Stimulated activated naive CD8-positive, alpha-beta T cell treated with anti-CD3 and anti-CD28 coated beads, Interleukin-15, Interleukin-2, amounts not matched to agents 100 ng/mL and 50 ng/mL, for 24 hours (primary cell): ENCODE measurements around the gene AK1.
"Not testable (repeated sequence)": the region's sequence is repeated elsewhere in the genome, so short reads cannot be mapped to it uniquely, and the experiment has no call there.

Source experiments
- H3K27ac Mint-ChIP-seq: one replicate; pipeline ENCODE4 v1.8.0; 2021; ENCODE audit warnings: mild to moderate bottlenecking, mixed read lengths
- H3K27me3 Mint-ChIP-seq: one replicate; pipeline ENCODE4 v1.8.0; 2021; ENCODE audit warnings: mixed read lengths
- H3K36me3 Mint-ChIP-seq: one replicate; pipeline ENCODE4 v1.8.0; 2021; ENCODE audit warnings: low read depth, mixed read lengths
- H3K4me1 Mint-ChIP-seq: one replicate; pipeline ENCODE4 v1.8.0; 2021; ENCODE audit warnings: low read depth, mixed read lengths
- H3K4me3 Mint-ChIP-seq: one replicate; pipeline ENCODE4 v1.8.0; 2021; ENCODE audit warnings: mild to moderate bottlenecking, mixed read lengths
- H3K9me3 Mint-ChIP-seq: one replicate; pipeline ENCODE4 v1.8.0; 2021; ENCODE audit warnings: mixed read lengths

The AK1 gene

DNA sequence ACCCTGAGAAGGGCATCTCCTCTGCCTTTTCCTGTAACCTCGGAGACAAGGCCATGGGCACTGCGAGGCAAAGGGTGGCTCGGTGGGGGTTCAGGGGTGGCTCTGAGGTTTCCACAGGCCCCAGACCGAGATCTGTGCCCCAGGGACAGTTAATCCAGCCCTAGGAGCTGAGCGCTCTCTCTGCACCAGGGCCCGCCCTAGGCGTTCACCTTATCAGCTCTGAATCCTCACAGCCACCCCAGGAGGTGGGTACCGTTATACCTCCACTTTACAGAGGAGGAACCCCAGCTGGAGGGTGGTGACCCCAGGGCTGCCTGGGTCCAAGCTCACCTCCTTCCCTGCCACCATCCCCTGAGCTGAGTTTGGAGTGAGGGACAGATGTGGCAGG is 20.8 kb downstream of the AK1 start:
- Mint-ChIP-seq H3K4me1 (peaks cover 58% of the 10 kb centered on the region), H3K4me3 (no peak overlapping the region), H3K27ac (no peak overlapping the region), H3K9me3 (no peaks in the 10 kb centered on the region), H3K27me3 (no peaks in the 10 kb centered on the region), H3K36me3 (peaks cover 8% of the 10 kb centered on the region)

DNA sequence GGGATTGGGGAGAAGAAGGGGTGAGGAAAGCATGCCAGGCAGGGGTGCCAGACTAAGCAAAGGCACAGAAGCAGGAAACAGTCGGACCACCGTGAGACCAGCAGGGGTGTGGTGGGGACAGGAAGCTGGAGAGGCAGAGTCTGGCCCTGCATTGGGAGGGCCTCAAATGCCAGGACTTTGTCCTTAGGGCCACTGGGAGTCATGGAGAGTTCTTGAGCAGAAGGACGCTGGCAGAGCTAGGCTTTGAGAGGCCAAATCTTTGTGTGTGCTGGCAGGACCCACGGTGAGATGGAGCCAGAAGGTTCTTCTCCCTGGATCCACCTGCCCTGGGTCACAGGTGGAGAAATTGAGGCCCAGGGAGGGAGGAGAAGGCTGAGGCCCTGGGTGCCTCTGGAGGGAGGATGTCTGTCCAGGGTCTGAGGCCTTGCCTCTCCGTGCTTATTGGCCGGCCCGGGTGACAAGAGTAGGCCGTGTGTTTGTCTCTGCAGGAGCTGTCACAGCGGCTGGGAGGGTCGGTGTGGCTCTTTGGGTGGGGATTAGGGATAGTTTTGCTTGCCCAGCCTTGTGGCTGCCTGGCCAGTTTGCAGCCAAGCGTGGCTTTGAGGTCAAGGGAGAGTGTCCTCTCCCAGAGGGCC is 21.3 kb downstream of the AK1 start:
- H3K4me3 Mint-ChIP-seq = no peak overlapping the region
- H3K27me3 Mint-ChIP-seq = no peaks in the 10 kb centered on the region
- H3K9me3 Mint-ChIP-seq = no peaks in the 10 kb centered on the region
- peaks cover 55% of the 10 kb centered on the region for H3K4me1 Mint-ChIP-seq
- H3K27ac Mint-ChIP-seq = peak overlapping the region; percentile 70
- peaks cover 9% of the 10 kb centered on the region for H3K36me3 Mint-ChIP-seq

GRCh38 chr9:127855522-127855921 is 22.0 kb downstream of the AK1 start:
- Mint-ChIP-seq H3K27ac (peak overlapping the region; percentile 70), H3K4me3 (peak overlapping the region; percentile 40), H3K9me3 (no peaks in the 10 kb centered on the region), H3K36me3 (peaks cover 16% of the 10 kb centered on the region), H3K4me1 (peaks cover 48% of the 10 kb centered on the region), H3K27me3 (no peaks in the 10 kb centered on the region)

- Mint-ChIP-seq H3K36me3 (peaks cover 20% of the 10 kb centered on the region), H3K9me3 (no peaks in the 10 kb centered on the region), H3K27ac (peak overlapping the region; percentile 40), H3K4me1 (peaks cover 45% of the 10 kb centered on the region), H3K4me3 (peak overlapping the region; percentile 51), H3K27me3 (no peaks in the 10 kb centered on the region)
Measured at GRCh38 chr9:127854960-127855359, 22.5 kb downstream of the AK1 start.

DNA sequence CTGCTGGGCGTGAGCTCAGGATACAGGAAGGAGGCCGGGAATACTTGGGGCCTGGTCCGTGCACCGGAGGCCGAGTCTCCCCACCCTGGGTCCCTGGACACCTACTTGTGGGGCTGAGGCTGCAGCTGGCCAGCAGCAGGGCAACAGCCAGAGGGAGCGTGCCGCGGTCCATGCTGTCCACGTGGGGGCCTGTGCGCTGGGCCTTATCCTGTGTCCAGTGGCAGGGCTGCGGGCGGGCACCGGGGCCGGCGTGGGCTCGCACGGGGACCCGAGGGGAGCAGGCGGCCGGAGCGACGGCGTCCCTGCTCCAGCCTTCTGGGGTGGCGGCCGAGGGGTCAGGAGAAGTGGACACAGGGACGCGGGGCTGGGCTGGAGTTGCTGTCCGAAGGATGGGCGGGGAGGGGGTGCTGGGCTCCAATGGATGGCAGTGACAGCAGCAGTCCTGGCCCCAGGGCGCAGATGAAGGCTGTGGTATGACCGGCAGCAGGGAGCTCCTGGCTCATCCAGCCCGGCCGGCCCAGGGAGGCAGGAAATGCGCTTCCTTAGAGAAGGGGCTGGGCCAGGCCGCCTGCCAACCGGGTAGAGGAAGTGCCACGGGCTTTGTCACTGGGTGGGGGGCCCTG is 23.2 kb downstream of the AK1 start, which contains the start of gene ENG:
TSS of gene ENG (minus strand) at position 475 of the 623 bp plus-strand sequence. CDS start at position 172, 303 bp downstream.
- peak within 1 kb of the TSS; percentile 85 for H3K27ac Mint-ChIP-seq
- H3K9me3 Mint-ChIP-seq = peaks cover 5% of the 10 kb centered on the region
- H3K27me3 Mint-ChIP-seq = no peaks in the 10 kb centered on the region
- H3K4me1 Mint-ChIP-seq = peaks cover 45% of the 10 kb centered on the region
- peaks cover 26% of the 10 kb centered on the region for H3K36me3 Mint-ChIP-seq
- peak within 1 kb of the TSS; percentile 87 for H3K4me3 Mint-ChIP-seq

- Mint-ChIP-seq H3K4me1 (peaks cover 42% of the 10 kb centered on the region), H3K4me3 (peak overlapping the region; percentile 87)
Measured at GRCh38 chr9:127853312-127854183, 23.9 kb downstream of the AK1 start.

GRCh38 chr9:127852829-127853228 is 24.6 kb downstream of the AK1 start:
- peak overlapping the region; percentile 40 for H3K27ac Mint-ChIP-seq
- no peaks in the 10 kb centered on the region for H3K27me3 Mint-ChIP-seq
- peaks cover 38% of the 10 kb centered on the region for H3K4me1 Mint-ChIP-seq
- H3K9me3 Mint-ChIP-seq = peaks cover 13% of the 10 kb centered on the region
- H3K36me3 Mint-ChIP-seq = peaks cover 38% of the 10 kb centered on the region
- H3K4me3 Mint-ChIP-seq = peak overlapping the region; percentile 87

More at GRCh38 chr9:127853312-127854183, 23.9 kb downstream of the AK1 start:
- Mint-ChIP-seq H3K27me3 (no peaks in the 10 kb centered on the region), H3K9me3 (peaks cover 12% of the 10 kb centered on the region), H3K36me3 (peaks cover 34% of the 10 kb centered on the region), H3K27ac (peak overlapping the region; percentile 85)

DNA sequence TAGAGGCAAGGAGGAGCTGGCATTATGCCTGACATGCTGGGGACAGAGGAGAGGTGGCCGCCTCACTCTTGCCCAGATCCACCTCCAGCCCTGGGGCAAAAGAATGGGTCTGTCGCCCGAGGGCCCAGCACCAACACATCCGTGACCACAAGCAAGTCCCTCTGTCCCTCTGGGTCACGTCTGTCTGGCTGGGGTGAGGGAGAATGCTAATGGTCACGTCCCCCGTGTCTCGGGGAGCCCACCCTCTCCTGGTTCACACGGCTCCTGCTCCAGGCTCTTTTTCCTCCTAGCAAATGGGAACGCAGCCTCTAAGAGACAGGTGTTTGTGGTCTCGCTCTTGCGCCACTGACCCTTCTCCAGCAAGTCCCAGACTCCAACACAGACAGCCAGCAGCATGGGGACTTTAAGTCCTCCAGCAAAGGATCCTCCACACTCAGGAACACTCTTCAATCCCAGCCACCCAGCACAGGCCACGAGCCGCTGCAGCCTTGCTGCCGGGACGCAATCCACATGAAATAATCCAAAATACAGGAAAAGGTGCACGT is 27.1 kb downstream of the AK1 start:
- Mint-ChIP-seq H3K4me1 (peaks cover 29% of the 10 kb centered on the region), H3K27me3 (no peaks in the 10 kb centered on the region), H3K4me3 (no peak overlapping the region), H3K9me3 (peaks cover 13% of the 10 kb centered on the region), H3K27ac (no peak overlapping the region), H3K36me3 (peaks cover 38% of the 10 kb centered on the region)

GRCh38 chr9:127848756-127849504 is 28.5 kb downstream of the AK1 start:
- Mint-ChIP-seq H3K9me3 (peaks cover 13% of the 10 kb centered on the region), H3K27me3 (no peaks in the 10 kb centered on the region), H3K27ac (peak overlapping the region; percentile 57), H3K36me3 (peaks cover 38% of the 10 kb centered on the region), H3K4me3 (no peak overlapping the region), H3K4me1 (peaks cover 23% of the 10 kb centered on the region)

DNA sequence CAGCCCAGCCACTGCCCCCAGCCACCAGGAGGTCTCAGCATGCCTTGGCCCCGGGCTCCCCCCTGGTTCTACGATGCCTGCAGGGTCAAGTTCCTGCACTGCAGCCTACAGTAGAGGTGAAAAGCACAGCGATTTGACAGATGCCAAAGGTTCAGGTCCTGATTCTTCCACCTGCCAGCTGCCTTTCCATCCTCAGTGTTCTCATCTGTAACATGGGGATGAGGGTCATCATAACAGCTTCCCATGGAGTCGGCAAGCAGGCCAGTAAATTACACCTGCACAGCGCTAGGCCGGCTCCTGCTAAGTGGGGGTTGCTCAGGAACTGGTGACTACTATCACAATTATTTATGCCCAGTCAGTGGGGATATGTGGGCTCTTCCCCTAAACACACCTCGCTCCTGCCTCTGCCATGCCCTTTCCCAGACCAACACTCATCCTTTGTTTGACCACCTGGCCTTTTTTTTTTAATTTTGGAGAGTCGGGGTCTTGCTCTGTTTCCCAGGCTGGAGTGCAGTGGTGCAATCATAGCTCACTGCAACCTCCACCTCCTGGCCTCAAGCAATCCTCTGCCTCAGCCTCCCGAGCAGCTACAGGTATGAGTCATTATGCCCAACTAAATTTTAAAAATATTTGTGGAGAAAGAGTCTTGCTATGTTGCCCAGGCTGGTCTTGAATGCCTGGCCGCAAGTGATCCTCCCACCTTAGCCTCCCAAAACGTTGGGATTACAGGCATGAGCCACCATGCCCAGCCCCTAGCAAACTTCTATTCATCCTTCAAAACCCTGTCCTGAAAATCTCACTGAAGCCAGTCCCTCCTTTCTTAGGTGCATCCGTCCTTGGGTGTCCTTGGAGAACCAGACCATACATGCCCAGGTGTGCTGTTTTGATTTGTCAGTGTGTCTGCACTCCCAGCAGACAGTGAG is 29.4 kb downstream of the AK1 start:
- Mint-ChIP-seq H3K36me3 (peaks cover 38% of the 10 kb centered on the region), H3K9me3 (peaks cover 13% of the 10 kb centered on the region), H3K4me3 (no peak overlapping the region), H3K4me1 (peaks cover 16% of the 10 kb centered on the region), H3K27ac (no peak overlapping the region), H3K27me3 (no peaks in the 10 kb centered on the region)

DNA sequence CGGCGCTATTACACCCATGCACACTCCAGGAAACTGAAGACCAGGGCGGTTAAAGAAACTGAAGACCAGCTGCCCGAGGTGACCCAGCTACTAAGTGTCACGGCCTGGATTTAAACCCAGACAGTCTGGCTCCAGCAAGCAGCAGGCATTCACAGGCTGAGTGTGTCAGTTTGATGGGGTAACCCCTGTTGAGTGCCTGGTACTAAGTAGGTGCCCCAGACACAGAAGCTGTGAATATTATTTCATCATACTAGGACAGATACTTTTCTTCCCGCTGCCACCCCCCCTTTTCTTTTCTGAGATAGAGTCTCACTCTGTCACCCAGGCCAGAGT is 30.3 kb downstream of the AK1 start:
- H3K36me3 Mint-ChIP-seq = peaks cover 33% of the 10 kb centered on the region
- peaks cover 6% of the 10 kb centered on the region for H3K4me1 Mint-ChIP-seq
- H3K9me3 Mint-ChIP-seq = peaks cover 13% of the 10 kb centered on the region
- no peak overlapping the region for H3K27ac Mint-ChIP-seq
- no peak overlapping the region for H3K4me3 Mint-ChIP-seq
- H3K27me3 Mint-ChIP-seq = no peaks in the 10 kb centered on the region

DNA sequence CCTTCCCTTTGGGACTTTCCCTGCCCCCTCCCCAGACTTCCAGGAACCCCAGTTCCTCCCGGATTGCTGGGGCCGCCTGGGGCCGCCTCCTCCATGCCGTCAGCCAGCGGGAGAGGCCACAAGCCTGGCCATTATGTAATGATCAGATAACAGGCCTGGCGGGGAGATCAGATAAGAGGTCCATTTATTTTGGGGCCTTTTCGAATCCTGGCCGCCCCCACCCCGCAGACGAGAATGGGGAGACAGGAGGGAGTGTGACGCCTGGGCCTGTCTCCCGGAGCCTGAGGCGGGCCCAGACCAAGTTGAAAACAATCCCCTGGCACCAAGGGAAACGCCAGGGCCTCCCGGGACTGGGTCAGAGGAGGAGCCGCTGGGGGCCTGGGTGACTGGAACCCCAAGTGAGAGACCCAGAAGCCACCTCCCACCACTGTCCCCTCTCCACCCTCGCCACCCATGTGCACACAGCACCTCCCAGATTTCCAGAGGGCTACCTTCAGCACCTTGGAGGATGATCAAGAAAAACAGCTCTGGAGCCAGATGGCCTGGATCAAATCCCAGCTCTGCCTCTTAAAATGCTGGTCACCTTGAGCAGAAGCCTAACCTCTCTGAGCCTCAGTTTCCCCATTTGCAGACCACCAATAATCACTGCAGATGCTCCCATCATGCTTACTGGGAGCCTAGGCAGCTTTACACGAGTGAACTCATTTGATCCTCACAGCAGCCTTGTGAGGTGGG is 30.9 kb downstream of the AK1 start:
- no peak overlapping the region for H3K27ac Mint-ChIP-seq
- peaks cover 13% of the 10 kb centered on the region for H3K9me3 Mint-ChIP-seq
- H3K4me3 Mint-ChIP-seq = no peak overlapping the region
- H3K36me3 Mint-ChIP-seq = peaks cover 34% of the 10 kb centered on the region
- peaks cover 1% of the 10 kb centered on the region for H3K4me1 Mint-ChIP-seq
- H3K27me3 Mint-ChIP-seq = no peaks in the 10 kb centered on the region

DNA sequence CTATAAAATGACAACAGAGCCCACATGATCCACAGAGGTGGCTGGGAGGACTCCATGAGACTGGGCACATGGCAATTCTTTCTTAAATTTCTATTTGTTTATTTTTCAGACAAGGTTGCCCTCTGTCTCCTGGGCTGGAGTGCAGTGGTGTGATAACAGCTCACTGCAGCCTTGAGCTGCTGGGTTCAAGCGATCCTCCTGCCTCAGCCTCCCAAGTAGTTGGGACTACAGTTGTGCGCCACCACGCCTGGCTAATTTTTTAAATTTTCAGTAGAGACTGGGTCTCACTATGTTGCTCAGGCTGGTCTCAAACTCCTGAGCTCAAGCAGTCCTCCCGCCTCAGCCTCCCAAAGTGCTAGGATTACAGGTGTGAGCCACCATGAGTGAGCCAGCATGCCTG is 31.9 kb downstream of the AK1 start:
- not testable (repeated sequence) for H3K4me3 Mint-ChIP-seq, H3K4me1 Mint-ChIP-seq, H3K27me3 Mint-ChIP-seq, H3K27ac Mint-ChIP-seq
- H3K36me3 Mint-ChIP-seq = peaks cover 31% of the 10 kb centered on the region
- H3K9me3 Mint-ChIP-seq = peaks cover 13% of the 10 kb centered on the region
